ENCODE measurements around the gene FAH. TPM values are rescaled to one million over a fixed set of nuclear protein-coding genes. Genes with fewer than 3 reads are reported as not detected.

Gene FAH
- total RNA-seq, 1 experiment from 2014 or later, result 50.3 TPM

DNA sequence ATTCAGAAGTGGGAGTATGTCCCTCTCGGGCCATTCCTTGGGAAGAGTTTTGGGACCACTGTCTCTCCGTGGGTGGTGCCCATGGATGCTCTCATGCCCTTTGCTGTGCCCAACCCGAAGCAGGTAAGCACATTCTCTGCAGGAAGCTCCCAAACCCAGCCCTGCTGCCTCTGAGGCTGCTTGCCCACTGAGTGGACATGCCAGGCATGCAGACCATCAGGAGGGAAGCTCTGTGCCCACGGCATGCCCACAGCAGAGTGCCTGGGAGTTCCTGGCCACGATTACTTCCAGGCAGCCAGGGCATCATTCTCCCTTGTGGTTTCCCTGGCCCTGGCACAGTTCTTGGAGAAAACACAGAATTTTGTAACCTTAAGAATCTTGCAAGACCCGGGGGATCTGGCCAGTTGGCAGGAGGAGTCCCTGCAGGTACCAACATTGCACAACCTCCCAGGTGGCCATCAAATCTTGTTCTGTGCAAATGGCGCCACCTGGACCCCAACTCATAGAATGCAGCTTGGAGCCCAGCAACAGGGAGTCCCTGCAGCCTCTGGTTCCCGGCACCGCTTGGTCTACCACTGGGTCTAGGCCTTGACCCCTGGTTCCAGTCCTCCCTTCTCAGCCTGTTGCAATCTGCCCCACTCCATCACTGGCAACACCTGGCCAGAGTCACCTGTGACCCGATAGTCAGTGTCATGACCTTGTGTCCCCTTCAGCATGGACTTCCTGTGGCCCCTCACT, 20.4 kb downstream of the FAH start:
- peak; percentile 49 for DNase-seq (ENCODE audit: low spot score)

- DNase-seq (ENCODE audit: low spot score), result no peak
Observed at GRCh38 chr15:80174017-80174746, 21.4 kb downstream of the FAH start.

DNA sequence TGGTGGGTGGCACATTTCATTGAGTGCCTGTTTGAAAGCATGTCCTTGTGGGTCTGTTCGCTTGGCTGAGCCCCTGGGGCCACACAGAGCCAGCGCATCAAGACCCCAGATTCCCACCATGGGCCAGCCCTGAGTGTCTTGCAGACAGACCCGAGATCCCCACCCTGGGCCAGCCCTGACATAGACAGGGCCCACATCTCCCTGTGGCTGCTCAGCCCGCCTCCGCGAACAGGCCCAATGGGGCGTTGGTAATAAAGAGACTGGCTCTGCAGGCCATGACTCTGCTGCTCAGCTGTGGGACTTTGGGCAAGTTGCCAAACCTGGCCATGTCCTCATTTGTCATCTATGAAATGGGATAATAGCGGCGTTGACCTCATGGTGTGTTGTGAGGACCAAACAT, 22.6 kb downstream of the FAH start:
- no peak for DNase-seq (ENCODE audit: low spot score)

DNA sequence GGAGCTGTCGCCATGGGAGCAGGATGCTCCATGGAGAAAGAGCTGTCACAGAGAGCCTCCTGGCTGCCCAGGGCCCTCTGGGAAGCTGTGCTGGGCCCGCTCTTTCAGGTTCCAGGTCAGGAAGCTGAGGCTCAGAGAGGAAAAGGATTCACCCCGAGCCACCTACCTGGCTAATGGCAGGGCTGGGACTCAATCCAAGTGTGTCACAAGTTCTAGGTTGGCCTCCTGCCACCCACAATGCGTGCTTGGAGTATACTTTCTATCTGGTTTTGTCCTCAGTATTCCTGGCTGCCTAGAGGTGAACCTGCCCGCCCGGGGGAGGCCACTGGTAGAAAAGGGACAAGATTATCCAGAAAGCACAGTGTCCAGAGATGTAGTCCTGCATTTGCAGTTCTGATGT, 23.6 kb downstream of the FAH start:
- no peak for DNase-seq (ENCODE audit: low spot score)

GRCh38 chr15:80177156-80177555, 24.4 kb downstream of the FAH start:
- no peak for DNase-seq (ENCODE audit: low spot score)

GRCh38 chr15:80179025-80179759, 26.4 kb downstream of the FAH start:
- peak; percentile 57 for DNase-seq (ENCODE audit: low spot score)

DNA sequence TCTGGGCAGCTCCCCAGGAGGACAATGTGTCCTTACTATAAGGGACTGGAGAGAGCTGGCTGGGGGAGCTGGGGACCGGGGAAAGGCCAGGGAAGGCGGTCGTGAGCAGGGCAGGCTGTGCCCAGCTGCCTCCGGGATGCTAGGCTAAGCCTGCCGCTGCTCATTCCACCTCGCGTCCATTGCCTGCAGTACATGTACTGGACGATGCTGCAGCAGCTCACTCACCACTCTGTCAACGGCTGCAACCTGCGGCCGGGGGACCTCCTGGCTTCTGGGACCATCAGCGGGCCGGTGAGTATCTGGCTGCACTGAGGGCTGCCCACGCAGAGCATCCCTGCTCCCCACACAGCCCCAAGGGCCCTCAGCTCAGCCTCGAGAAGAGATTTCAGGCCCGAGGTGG, 27.1 kb downstream of the FAH start:
- DNase-seq (ENCODE audit: low spot score), result no peak

DNA sequence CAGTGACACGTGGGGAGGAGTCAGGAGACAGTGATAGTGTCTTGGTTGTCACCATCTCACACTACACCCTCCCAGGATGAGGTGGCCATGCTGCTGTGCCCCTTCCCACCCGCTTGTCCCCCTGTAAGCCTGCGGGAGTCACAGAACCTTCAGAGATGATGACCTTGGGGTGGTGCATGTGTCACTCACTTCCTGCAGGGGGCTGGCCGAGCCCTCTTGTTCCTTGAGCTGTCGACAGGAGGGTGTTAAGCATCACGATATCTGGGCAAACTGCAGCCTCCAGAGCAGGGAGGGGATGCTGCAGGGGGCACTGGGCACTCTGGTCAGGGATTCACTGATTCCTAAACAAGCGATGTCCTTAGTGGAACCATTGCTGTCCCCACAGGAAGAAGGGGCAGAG, 27.7 kb downstream of the FAH start:
- no peak for DNase-seq (ENCODE audit: low spot score)

DNA sequence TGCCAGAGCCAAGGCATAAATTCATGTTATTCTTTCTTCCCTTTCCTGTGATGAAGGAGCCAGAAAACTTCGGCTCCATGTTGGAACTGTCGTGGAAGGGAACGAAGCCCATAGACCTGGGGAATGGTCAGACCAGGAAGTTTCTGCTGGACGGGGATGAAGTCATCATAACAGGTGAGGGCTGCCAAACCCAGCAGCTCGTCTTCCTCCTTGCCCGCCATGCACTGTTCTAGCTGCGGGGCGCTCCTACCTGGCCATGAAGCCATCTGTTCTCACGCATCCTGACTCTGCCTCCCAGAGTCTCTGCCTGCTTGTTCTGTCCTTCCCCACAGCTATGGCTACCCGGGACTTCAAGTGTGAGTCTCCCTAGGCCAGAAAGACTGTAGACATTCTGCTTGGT, 28.2 kb downstream of the FAH start:
- DNase-seq (ENCODE audit: low spot score), result no peak

DNA sequence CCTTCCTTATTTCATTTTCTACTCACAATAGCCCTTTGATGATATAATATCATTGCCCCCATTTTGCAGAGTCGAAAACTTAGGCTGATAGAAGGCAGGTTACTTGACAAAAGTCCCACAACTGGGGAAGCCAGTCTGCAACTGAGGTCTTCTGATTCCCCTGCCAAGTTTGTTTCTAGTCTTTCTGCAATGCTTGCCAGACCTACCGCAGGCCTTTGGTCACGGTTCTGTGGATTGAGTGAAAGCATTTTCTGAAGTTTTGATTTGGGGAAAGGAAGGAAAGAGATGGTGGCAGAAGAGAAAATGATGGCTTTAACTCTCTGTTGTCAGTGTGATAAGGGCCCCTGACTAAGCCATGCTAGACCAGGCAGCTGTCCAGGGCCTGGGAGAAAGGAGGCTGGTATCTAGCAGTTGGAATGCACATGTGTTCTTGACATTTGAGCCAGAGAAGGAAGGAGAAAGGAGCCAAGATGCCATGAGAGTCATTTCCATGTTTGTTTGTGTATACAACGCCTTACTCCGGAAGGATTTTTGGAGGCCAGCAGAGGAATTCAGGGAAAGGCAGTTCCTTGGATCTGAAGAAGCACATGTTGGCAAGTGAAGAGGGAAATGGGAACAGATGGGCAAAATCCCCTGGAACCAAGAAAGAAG, 29.9 kb downstream of the FAH start:
- DNase-seq (ENCODE audit: low spot score), result no peak

DNA sequence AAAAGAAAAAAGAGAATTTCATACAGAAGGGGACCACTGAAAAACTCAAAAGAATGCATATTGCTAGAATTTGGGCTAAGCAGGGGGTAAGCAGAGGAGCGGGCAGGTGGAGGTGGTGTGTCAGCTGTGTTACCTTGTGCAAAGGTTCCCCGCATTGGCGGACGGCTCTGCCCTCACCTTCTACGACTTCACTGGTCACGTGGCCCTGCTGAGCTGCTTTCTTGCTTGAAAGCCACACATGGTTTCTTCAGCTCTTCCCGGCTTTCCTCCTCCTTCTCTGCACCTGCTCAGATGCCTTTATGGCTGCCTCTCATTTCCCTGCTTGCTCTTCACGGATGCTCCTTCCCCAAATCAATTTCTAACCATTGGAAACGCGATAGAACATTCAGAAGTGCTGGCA, 30.5 kb downstream of the FAH start:
- no peak for DNase-seq (ENCODE audit: low spot score)

DNA sequence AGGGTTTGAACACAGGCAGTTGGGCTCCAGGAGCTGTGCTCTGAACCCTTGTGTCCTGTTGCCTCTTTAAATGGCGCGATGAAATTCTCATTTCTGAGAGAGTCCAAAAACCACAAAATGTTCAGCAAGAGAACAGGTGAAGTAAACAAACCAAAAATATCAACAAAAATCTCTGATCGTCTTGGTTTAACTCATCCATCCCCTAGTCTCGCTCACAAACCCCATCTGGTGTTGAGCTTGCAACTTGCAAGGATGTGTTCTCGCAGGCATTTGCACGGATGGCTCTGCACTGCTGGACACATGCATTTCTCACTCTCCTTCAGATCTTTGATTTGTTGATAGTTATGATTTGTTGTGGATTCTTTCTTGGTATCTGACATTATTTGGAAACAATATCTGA, 31.1 kb downstream of the FAH start:
- DNase-seq (ENCODE audit: low spot score), result no peak

DNA sequence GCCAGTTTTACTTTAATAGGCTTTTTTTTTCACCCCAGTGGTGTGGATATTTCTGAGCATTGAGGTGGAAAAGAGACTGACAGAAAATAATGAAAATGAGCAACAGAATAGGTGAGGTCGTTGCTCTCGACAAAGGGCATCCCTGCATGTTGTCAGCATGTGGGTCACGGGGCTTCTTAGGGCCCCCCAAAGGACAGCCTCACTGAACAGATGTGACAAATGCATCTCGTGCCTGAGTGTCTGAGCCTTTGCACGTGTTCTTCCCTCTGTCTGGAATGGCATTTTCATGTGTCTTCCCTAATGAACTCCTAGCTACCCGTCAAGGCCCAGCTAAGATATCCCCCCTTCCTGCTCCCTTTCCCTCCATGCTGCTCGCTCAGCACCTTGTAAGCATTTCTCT, 31.8 kb downstream of the FAH start:
- DNase-seq (ENCODE audit: low spot score), result no peak

- DNase-seq (ENCODE audit: low spot score), result no peak
Observed at GRCh38 chr15:80185152-80185551, 32.4 kb downstream of the FAH start.

GRCh38 chr15:80186066-80186465, 33.3 kb downstream of the FAH start:
- no peak for DNase-seq (ENCODE audit: low spot score)

- no peak for DNase-seq (ENCODE audit: low spot score)
Observed at GRCh38 chr15:80186597-80186996, 33.8 kb downstream of the FAH start.

GRCh38 chr15:80188251-80188650, 35.5 kb downstream of the FAH start:
- no peak for DNase-seq (ENCODE audit: low spot score)

DNA sequence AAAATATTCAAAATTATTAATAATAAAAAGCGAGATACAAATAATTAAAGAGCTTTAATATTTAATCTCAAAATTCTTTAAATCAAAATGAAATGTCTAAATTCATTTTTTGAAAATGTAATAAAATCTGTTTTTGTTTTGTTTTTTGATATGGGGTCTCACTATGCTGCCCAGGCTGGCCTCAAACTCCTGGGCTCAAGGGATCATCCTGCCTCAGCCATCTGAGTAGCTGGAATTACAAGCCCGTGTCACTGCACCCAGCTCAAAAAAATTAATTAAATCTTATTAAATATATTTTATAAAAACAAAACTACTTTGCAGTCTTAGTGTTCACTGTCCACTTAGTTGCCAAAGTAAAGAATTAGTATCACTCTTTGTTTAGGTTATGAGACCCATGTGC, 38.4 kb downstream of the FAH start:
- DNase-seq (ENCODE audit: low spot score), result no peak

DNA sequence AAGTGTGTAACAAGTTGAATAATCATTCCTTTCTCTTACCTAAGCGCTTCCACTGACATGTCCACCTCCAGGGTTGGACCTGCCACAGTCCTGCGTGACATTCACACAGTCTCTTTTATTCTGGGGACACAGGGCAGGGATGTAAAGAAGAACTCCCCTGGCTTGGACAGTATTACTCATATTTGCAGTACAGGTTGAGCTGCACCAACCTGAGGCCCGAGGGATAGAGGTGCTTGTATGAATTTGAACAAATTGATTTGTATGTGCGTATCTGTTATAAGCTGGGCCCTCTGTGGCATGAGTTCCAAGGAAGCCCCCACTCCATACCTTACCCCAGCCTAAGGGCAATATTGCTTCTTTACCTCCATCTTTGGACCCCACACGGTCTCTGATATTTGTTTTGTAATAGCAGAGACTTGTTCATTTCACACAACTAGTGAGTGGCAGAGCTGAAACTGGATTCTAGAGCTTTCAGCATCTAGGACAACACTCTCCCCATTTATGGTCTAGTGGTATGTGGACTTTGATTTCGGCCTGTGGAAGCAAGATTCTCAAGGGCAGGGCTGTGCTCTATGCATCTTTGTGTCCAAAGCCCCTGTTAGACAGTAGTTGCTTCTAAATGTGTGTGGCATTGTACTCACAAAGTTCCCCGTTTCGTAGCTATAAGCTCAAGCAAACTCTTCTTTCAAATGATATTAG, 39.2 kb downstream of the FAH start:
- DNase-seq (ENCODE audit: low spot score), result no peak

GRCh38 chr15:80194186-80194585, 41.4 kb downstream of the FAH start:
- DNase-seq (ENCODE audit: low spot score), result no peak

- DNase-seq (ENCODE audit: low spot score), result no peak
Observed at GRCh38 chr15:80194914-80195313, 42.1 kb downstream of the FAH start.

DNA sequence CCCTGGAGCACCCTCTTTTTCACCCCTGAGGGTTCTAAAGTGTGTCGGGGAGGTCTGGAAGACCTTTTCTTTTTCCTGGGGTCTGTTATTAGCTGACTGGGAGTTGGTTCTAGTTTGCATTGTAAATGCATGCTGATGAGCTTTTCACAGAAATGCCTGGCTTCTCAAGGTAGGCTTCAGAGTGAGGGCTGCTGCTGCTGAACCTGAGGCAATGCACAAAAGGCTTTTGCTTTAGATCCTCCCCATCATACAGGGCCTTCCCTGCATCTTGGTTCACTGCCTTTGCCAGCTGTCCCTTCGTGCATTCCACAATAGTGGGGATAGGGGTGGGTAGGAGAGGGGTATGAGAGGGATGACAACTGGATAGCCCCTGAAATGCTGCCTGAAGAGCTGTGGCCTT, 46.6 kb downstream of the FAH start:
- no peak for DNase-seq (ENCODE audit: low spot score)
